ENCODE data around the gene SMARCA4.

DNA sequence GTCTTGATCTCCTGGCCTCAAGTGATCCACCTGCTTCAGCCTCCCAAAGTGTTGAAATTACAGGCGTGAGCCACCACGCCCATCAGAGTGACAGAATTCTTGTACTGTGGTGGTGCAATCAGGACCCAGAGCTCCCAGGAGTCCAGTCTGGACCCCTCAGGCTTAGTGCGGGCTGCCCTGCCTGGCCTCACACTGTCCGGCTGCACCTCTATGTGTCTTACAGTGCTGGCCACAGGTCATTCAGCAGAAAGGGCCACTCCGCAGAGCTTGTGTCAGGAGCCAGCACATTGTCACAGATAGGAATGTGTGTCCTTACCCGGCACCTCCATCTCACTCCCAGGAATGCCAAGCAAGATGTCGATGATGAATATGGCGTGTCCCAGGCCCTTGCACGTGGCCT lies 49.2 kb downstream of the SMARCA4 start:
- TF ChIP-seq POLR2A (IDR thresholded peaks at IDR 0.05; ENCODE audit: low read depth, low read length): no peak
- no peak for TF ChIP-seq POLR2AphosphoS5 (IDR thresholded peaks at IDR 0.05; ENCODE audit: low read depth, low read length)
